CD14-positive monocyte (primary cell): ENCODE data around the gene OR51B2. TPM values are rescaled to one million over a fixed set of nuclear protein-coding genes. Genes with fewer than 3 reads are reported as not detected.

Experiments used
- DNase-seq, 3 donors: peaks; one replicate each; pipeline ENCODE4 v3.0.0-alpha.2; 2011 to 2022
- H2AFZ ChIP-seq: 2 replicates; pipeline ENCODE4 v1.6.0; 2012; ENCODE audit warnings: mild to moderate bottlenecking, low read depth, low read length, inconsistent platforms; ENCODE audit not compliant: insufficient read depth, poor library complexity, severe bottlenecking
- H3K27ac ChIP-seq, 2 donors: 1 replicate in 1 of 2; 2 replicates in 1 of 2; pipeline ENCODE4 v1.5.1; 2012 to 2013; ENCODE audit warnings: low read length in 2 of 2, control low read depth in 1 of 2, inconsistent platforms in 1 of 2, low read depth in 1 of 2, mild to moderate bottlenecking in 1 of 2
- H3K27me3 ChIP-seq, 2 donors: one replicate each; pipeline versions ENCODE4 v1.6.0 to v1.6.1; 2011 to 2013; ENCODE audit warnings: low read length in 2 of 2; ENCODE audit not compliant: control insufficient read depth in 2 of 2, insufficient read depth in 2 of 2
- H3K36me3 ChIP-seq, 2 donors: replicated peaks in 1 of 2; 1 replicate in 1 of 2; 2 replicates in 1 of 2; pipeline versions ENCODE4 v1.5.1 to v1.6.1; 2012 to 2013; ENCODE audit warnings: low read length in 2 of 2, control low read depth in 1 of 2, inconsistent platforms in 1 of 2, mild to moderate bottlenecking in 1 of 2; ENCODE audit not compliant: insufficient read depth in 2 of 2, control insufficient read depth in 1 of 2
- H3K4me1 ChIP-seq, 2 donors: 1 replicate in 1 of 2; 2 replicates in 1 of 2; pipeline versions ENCODE4 v1.5.1 to v1.6.1; 2012 to 2013; ENCODE audit warnings: low read length in 2 of 2, control low read depth in 1 of 2, inconsistent platforms in 1 of 2, mild to moderate bottlenecking in 1 of 2, moderate library complexity in 1 of 2; ENCODE audit not compliant: insufficient read depth in 2 of 2, control insufficient read depth in 1 of 2
- H3K4me2 ChIP-seq: replicated peaks from 2 replicates; pipeline ENCODE3; 2012; ENCODE audit warnings: low read length, moderate library complexity, mild to moderate bottlenecking; ENCODE audit not compliant: poor library complexity, severe bottlenecking; ENCODE audit errors: extremely low read depth
- H3K4me3 ChIP-seq, 3 experiments: fragments of 200-600 bp in 1 of 3; sonication (generic) in 1 of 3; replicated peaks in 1 of 3; 1 replicate in 2 of 3; 2 replicates in 1 of 3; pipeline ENCODE4 v1.5.1; 2011 to 2013; ENCODE audit warnings: low read length in 3 of 3, mild to moderate bottlenecking in 3 of 3, control low read depth in 2 of 3, low read depth in 2 of 3, inconsistent platforms in 1 of 3, moderate library complexity in 1 of 3
- H3K79me2 ChIP-seq: 2 replicates; pipeline ENCODE4 v1.6.0; 2012; ENCODE audit warnings: mild to moderate bottlenecking, control low read depth, inconsistent platforms, low read length, moderate library complexity; ENCODE audit not compliant: insufficient read depth
- H3K9ac ChIP-seq: 2 replicates; pipeline ENCODE4 v1.6.0; 2017; ENCODE audit warnings: low read length, mild to moderate bottlenecking; ENCODE audit not compliant: insufficient read depth, poor library complexity, severe bottlenecking
- H3K9me3 ChIP-seq, 2 donors: replicated peaks in 1 of 2; 1 replicate in 1 of 2; 2 replicates in 1 of 2; pipeline versions ENCODE4 v1.5.1 to v1.6.1; 2012 to 2013; ENCODE audit warnings: low read length in 2 of 2, control low read depth in 1 of 2; ENCODE audit not compliant: control insufficient read depth in 1 of 2, insufficient read depth in 1 of 2
- H4K20me1 ChIP-seq: 2 replicates; pipeline ENCODE4 v1.6.0; 2012; ENCODE audit warnings: mild to moderate bottlenecking, low read length, control low read depth, moderate library complexity; ENCODE audit not compliant: insufficient read depth
- H3K27ac Mint-ChIP-seq, 7 donors: one replicate each; pipeline ENCODE4 v1.8.0; 2020; ENCODE audit warnings: mild to moderate bottlenecking in 7 of 7, mixed read lengths in 7 of 7, moderate library complexity in 6 of 7, inconsistent platforms in 2 of 7
- H3K27me3 Mint-ChIP-seq, 3 donors: one replicate each; pipeline ENCODE4 v1.8.0; 2021 to 2022; ENCODE audit warnings: low read depth in 3 of 3, mild to moderate bottlenecking in 3 of 3, mixed read lengths in 3 of 3, moderate library complexity in 3 of 3, inconsistent platforms in 1 of 3
- H3K36me3 Mint-ChIP-seq, 2 donors: one replicate each; pipeline ENCODE4 v1.8.0; 2020; ENCODE audit warnings: mixed read lengths in 2 of 2, inconsistent platforms in 1 of 2, mild to moderate bottlenecking in 1 of 2
- H3K4me1 Mint-ChIP-seq: one replicate; pipeline ENCODE4 v1.8.0; 2020; ENCODE audit warnings: mild to moderate bottlenecking, mixed read lengths
- H3K4me3 Mint-ChIP-seq, 2 donors: one replicate each; pipeline ENCODE4 v1.8.0; 2020; ENCODE audit warnings: mild to moderate bottlenecking in 2 of 2, mixed read lengths in 2 of 2, moderate library complexity in 1 of 2
- H3K9me3 Mint-ChIP-seq, 7 donors: one replicate each; pipeline ENCODE4 v1.8.0; 2020 to 2022; ENCODE audit warnings: mixed read lengths in 7 of 7, mild to moderate bottlenecking in 6 of 7, moderate library complexity in 6 of 7, inconsistent platforms in 2 of 7
- WGBS: methylation state at CpG from one replicate; pipeline ENCODE4 v1.1.5; 2013; ENCODE audit warnings: missing lambda C conversion rate; ENCODE audit not compliant: insufficient coverage; 5-methylcytosine and 5-hydroxymethylcytosine counted together
- intact Hi-C, 2 donors: fragments of 100-400 bp; cut with micrococcal nuclease; formaldehyde crosslinking; loops; one replicate each; pipeline versions ENCODE4 v1.15.0 to v1.15.1; 2023
- polyA plus RNA-seq, 3 donors: library from polyadenylated mRNA; depleted of rRNA in 1 of 3; unstranded in 2 of 3; stranded (reverse) in 1 of 3; fragments of 300-500 nt in 2 of 3; fragments of >200 nt in 1 of 3; fragmentation: Illumina TruSeq in 2 of 3; gene quantifications; 1 replicate in 2 of 3; 2 replicates in 1 of 3; pipeline ENCODE4 v1.2.3, GENCODE V29; 2012 to 2021
- TF ChIP-seq, protein P1 (sequence below): fragments of 200-600 bp; IDR thresholded peaks from one replicate; pipeline ENCODE4 v1.8.0; 2022; ENCODE audit warnings: antibody characterized with exemption, mild to moderate bottlenecking

OR51B2 gene
- polyA plus RNA-seq, 3 donors = not detected

DNA sequence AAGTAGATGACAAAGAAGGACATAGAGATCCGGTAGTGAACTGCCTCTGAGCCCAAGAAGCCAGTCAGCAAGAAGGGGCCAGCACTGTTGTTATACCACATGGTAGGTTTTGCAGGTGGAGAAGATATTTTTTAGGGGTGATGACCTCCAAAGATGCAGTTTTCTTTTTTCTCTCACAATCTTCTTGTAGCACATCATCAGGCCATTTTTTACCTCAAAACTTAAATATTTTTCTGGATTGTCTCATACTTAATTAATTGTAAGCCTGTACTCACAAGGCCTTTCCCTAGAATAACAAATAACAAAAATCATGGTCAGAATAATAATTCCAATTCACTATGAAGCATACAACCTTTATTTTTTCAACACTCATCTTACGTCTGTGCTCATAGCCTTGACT lies 22.3 kb downstream of the OR51B2 start, which contains the start of gene OR51B4:
TSS of gene OR51B4 (minus strand) at position 101 of the 400 bp plus-strand sequence. CDS start at position 101, 0 bp downstream.
- no peak for DNase-seq
- Mint-ChIP-seq H3K4me3 (no peak within 1 kb of the TSS), H3K36me3 (no peaks in the 10 kb centered on the region), H3K4me1 (no peaks in the 10 kb centered on the region), H3K27me3 (peaks cover 0 to 7% (median 0%) of the 10 kb centered on the region in 3 donors), H3K27ac (no peak within 1 kb of the TSS), H3K9me3 (peaks cover 0 to 4% (median 0%) of the 10 kb centered on the region in 7 donors)
- H3K9me3 ChIP-seq = no peaks in the 10 kb centered on the region
- H4K20me1 ChIP-seq = no peaks in the 10 kb centered on the region
- H3K4me3 ChIP-seq = no peak within 1 kb of the TSS
- no peaks in the 10 kb centered on the region for H3K79me2 ChIP-seq
- H2AFZ ChIP-seq = no peak within 1 kb of the TSS
- no peaks in the 10 kb centered on the region for H3K27me3 ChIP-seq
- H3K4me2 ChIP-seq = no peak within 1 kb of the TSS
- TF ChIP-seq, protein P1, sequence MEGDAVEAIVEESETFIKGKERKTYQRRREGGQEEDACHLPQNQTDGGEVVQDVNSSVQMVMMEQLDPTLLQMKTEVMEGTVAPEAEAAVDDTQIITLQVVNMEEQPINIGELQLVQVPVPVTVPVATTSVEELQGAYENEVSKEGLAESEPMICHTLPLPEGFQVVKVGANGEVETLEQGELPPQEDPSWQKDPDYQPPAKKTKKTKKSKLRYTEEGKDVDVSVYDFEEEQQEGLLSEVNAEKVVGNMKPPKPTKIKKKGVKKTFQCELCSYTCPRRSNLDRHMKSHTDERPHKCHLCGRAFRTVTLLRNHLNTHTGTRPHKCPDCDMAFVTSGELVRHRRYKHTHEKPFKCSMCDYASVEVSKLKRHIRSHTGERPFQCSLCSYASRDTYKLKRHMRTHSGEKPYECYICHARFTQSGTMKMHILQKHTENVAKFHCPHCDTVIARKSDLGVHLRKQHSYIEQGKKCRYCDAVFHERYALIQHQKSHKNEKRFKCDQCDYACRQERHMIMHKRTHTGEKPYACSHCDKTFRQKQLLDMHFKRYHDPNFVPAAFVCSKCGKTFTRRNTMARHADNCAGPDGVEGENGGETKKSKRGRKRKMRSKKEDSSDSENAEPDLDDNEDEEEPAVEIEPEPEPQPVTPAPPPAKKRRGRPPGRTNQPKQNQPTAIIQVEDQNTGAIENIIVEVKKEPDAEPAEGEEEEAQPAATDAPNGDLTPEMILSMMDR = no peak
- H3K9ac ChIP-seq = no peak within 1 kb of the TSS
- intact Hi-C loops = no loop called here
- no peaks in the 10 kb centered on the region for H3K4me1 ChIP-seq
- 100% methylated on average over 1 of the region's 2 CpGs for WGBS
- no peaks in the 10 kb centered on the region for H3K36me3 ChIP-seq
- no peak within 1 kb of the TSS for H3K27ac ChIP-seq

DNA sequence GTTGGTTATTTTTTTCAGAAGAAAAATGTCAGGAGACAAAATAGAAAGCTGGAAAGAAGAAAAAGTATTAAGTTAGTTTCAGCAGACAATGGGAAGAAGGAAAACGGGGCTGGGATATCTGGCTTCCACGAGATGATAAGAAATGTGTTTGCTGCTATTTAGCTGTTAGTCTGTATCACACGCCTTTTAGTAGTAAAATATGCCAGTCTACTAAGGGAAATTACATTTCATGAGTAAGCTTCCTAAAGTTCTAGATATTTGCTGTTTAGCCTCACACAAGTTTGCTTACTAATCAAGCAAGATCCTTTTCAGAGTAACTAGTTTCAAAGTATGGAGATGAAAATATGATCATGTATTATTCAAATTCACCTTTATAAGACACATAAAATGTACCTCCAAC lies 23.8 kb downstream of the OR51B2 start:
- Mint-ChIP-seq H3K27me3 (peaks cover 0 to 5% (median 0%) of the 10 kb centered on the region in 3 donors), H3K4me3 (no peak overlapping the region), H3K27ac (no peak overlapping the region), H3K9me3 (peaks cover 0 to 4% (median 0%) of the 10 kb centered on the region in 7 donors), H3K4me1 (no peaks in the 10 kb centered on the region), H3K36me3 (no peaks in the 10 kb centered on the region)
- Histone ChIP-seq H3K27ac (no peak overlapping the region), H3K9me3 (no peaks in the 10 kb centered on the region), H3K36me3 (no peaks in the 10 kb centered on the region), H3K79me2 (no peaks in the 10 kb centered on the region), H3K4me2 (no peak overlapping the region), H3K4me3 (no peak overlapping the region), H3K27me3 (no peaks in the 10 kb centered on the region), H4K20me1 (no peaks in the 10 kb centered on the region), H3K9ac (no peak overlapping the region), H3K4me1 (no peaks in the 10 kb centered on the region), H2AFZ (no peak overlapping the region)
- intact Hi-C loops = no loop called here
- 100% methylated on average over 2 of the region's 3 CpGs for WGBS
- TF ChIP-seq, protein P1 = no peak
- DNase-seq = no peak
